ENCODE data around the gene DRGX.
A peak's percentile ranks its signal among the peaks of the same experiment; 100 is the strongest.

DRGX gene

DNA sequence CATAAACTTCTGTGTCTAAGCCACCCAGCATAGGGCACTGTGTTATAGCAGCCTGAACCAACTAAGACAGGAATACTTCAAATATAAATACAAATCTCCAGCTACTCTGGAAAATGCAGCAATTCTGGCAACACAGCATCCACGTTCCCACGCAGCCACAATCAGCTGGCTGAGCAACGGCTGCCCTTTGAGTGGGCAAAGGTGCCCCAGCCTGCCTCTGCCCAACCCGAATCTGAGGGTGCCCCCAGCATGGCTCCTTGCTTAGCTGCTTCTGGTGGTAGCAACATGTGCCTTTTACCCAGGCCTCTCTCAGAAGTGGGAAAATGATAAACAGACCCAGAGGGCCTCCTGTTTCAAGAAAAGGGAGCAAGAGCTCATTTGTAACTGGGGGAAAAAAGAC is 12.0 kb downstream of the DRGX start:
- Histone ChIP-seq H3K36me3 (replicated peaks) (no peaks in the 10 kb centered on the region), H3K27ac (no peak overlapping the region), H3K27me3 (replicated peaks) (peaks cover 4% of the 10 kb centered on the region), H3K4me3 (ENCODE audit: low read depth, low read length) (no peak overlapping the region)
- TF ChIP-seq, protein P1, sequence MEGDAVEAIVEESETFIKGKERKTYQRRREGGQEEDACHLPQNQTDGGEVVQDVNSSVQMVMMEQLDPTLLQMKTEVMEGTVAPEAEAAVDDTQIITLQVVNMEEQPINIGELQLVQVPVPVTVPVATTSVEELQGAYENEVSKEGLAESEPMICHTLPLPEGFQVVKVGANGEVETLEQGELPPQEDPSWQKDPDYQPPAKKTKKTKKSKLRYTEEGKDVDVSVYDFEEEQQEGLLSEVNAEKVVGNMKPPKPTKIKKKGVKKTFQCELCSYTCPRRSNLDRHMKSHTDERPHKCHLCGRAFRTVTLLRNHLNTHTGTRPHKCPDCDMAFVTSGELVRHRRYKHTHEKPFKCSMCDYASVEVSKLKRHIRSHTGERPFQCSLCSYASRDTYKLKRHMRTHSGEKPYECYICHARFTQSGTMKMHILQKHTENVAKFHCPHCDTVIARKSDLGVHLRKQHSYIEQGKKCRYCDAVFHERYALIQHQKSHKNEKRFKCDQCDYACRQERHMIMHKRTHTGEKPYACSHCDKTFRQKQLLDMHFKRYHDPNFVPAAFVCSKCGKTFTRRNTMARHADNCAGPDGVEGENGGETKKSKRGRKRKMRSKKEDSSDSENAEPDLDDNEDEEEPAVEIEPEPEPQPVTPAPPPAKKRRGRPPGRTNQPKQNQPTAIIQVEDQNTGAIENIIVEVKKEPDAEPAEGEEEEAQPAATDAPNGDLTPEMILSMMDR (IDR thresholded peaks at IDR 0.05; ENCODE audit: low read depth, low read length, missing control alignments) = no peak
- in situ Hi-C loops (cut with HindIII; ENCODE audit: low pct_ligation_motif_present, low sequenced_read_pairs) = no loop called here
- DNase-seq = no peak

DNA sequence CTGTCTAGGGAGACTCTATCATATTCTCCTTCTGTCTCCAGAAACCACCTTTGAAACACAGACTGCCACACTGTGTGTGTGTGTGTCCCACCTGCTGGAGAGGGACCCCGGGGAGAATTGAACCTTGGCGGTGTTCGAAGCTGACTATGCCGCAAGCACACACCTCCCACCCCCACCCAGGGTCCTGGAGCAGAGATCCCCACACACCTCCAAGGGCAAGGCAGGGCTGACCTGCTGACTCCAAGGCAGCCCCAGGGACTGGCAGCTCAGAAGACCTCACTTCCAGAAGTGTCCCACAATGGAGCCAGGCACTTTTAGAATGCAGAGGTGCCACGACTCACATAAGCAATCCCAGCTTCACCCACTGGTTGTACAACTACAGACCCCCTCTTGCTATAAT is 13.1 kb downstream of the DRGX start:
- TF ChIP-seq, protein P1 (IDR thresholded peaks at IDR 0.05; ENCODE audit: low read depth, low read length, missing control alignments) = no peak
- in situ Hi-C loops (cut with HindIII; ENCODE audit: low pct_ligation_motif_present, low sequenced_read_pairs) = no loop called here
- DNase-seq = no peak
- H3K27ac ChIP-seq = no peak overlapping the region
- H3K4me3 ChIP-seq (ENCODE audit: low read depth, low read length) = no peak overlapping the region
- H3K27me3 ChIP-seq (replicated peaks) = no peaks in the 10 kb centered on the region
- no peaks in the 10 kb centered on the region for H3K36me3 ChIP-seq (replicated peaks)

DNA sequence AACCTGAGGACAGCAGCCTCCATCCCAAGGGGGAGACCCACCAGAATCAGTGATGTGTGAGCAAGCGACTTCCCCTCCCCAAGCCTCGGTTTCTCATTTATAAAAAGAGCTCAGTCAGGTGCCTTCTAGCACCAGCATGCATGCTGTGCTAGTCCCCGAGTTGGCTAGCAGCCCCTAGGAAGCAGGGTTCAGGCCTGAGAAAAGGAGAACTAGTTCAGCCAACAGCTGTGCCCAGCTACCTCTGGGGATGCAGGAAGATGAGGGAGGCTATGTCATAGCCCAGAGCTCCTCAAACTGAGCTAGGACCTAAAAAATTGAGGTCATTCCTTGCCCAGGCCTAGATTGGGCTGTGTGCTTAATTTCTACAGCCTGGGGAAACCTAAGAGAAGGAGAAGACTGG is 13.7 kb downstream of the DRGX start:
- in situ Hi-C loops (cut with HindIII; ENCODE audit: low pct_ligation_motif_present, low sequenced_read_pairs) = no loop called here
- no peak for DNase-seq
- Histone ChIP-seq H3K27me3 (replicated peaks) (no peaks in the 10 kb centered on the region), H3K36me3 (replicated peaks) (no peaks in the 10 kb centered on the region), H3K27ac (no peak overlapping the region), H3K4me3 (ENCODE audit: low read depth, low read length) (no peak overlapping the region)
- TF ChIP-seq, protein P1 (IDR thresholded peaks at IDR 0.05; ENCODE audit: low read depth, low read length, missing control alignments) = no peak

DNA sequence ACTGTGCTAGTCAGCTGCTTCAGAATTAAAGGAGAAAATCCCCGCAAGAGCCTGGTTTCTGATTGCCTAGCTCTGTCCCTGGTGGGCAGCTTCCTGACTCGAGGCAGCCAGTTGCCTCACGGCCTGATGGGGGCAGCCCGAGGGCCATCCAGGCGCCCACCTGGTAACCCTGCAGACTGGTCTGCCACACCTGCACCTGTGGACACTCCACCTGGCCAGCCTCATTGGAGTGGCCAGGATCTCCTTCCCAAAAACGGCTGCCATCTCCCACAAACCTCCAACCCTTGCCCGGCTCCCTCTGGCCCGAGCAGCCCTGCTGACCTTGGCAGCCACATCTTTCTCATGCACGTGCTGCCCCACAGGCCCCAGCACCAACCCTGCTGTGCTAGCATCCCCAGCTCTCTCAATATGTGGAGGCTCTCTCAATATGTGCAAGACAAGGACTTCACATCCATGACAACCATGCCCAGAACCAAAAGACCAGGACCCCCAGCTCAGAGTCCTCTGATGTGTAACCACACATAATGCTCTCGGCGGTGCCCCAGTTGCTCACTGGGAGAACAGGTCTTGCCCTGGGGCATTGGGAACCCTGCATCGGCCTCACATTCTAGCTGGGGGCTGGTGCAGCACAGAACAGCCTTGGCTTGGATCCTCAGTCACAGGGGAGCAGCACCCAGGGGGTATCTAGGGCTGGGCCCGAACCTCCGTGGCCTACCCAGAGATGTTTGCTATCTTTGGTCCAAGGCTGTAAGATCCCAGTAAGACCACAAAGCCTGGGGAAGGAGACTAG is 14.6 kb downstream of the DRGX start:
- in situ Hi-C loops (cut with HindIII; ENCODE audit: low pct_ligation_motif_present, low sequenced_read_pairs) = no loop called here
- H3K4me3 ChIP-seq (ENCODE audit: low read depth, low read length) = no peak overlapping the region
- TF ChIP-seq, protein P1 (IDR thresholded peaks at IDR 0.05; ENCODE audit: low read depth, low read length, missing control alignments) = no peak

DNA sequence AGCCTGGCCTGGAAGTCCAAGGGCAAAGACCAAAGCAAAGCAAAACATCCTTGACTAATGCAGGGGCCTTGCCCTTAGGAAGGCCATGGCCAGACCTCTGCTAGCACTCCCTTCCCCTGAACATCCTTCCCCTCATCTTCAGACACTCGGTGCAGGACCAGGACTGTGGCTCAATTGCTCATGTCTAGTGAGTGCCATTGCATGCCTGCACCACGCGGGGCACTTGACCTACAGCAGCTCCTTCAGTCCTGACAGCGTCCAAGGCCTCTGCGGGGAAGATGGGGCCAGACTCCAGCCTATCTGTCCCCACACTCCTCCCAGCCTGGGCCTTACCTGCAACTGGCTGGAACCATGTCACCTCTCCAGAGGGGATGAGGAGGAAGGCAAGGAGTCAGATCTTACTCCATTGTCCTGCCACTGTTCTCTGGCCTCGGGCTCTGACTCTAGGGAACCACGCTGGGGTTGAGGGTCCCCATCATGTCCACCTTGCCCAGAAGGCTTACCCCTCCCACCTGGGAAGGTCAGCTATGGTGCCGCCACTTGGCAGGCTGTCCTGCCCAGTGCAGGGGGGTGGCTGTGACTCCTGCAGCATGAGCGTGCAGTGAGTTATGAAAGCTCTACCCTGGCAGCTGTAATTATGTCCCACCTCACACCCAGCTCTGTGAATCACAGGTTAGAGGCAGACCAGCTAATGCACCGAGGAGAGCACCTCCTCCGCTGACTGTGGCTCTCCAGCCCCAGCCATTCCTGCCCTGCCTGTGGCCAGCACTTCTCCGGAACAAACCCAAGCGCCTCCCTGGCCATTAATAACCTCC is 16.1 kb downstream of the DRGX start:
- Histone ChIP-seq H3K27ac (no peak overlapping the region), H3K36me3 (replicated peaks) (no peaks in the 10 kb centered on the region), H3K27me3 (replicated peaks) (no peaks in the 10 kb centered on the region), H3K4me3 (ENCODE audit: low read depth, low read length) (no peak overlapping the region)
- TF ChIP-seq, protein P1 (IDR thresholded peaks at IDR 0.05; ENCODE audit: low read depth, low read length, missing control alignments) = peak; percentile 56
- DNase-seq = no peak
- in situ Hi-C loops (cut with HindIII; ENCODE audit: low pct_ligation_motif_present, low sequenced_read_pairs) = no loop called here

More for the DNA sequence above, 14.6 kb downstream of the DRGX start:
- Histone ChIP-seq H3K27me3 (replicated peaks) (no peaks in the 10 kb centered on the region), H3K27ac (no peak overlapping the region), H3K36me3 (replicated peaks) (no peaks in the 10 kb centered on the region)
- no peak for DNase-seq

Measured in brain microvascular endothelial cell (primary cell).